Measurements from ENCODE around the gene ATP8B4.

DNA sequence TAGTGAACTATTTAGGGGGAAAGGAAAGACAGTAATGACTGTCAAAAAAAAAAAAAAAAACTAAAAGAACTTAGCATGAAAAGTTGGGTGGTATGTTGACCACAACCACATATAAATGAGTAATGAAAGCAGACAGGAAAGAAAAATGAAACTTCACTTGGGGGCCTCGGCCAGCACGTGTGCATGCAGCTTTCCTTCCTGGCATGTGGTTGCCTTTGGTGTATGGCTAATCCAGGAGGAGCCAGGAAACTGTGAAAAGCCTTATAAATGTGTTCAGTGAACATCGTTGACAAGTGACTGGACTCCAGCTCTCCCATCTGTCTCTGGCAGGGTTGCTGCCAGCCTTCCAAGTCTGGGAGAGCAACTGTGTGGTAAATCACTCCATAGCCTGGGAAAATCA, 303.1 kb downstream of the ATP8B4 start:
- TF ChIP-seq, protein P1, sequence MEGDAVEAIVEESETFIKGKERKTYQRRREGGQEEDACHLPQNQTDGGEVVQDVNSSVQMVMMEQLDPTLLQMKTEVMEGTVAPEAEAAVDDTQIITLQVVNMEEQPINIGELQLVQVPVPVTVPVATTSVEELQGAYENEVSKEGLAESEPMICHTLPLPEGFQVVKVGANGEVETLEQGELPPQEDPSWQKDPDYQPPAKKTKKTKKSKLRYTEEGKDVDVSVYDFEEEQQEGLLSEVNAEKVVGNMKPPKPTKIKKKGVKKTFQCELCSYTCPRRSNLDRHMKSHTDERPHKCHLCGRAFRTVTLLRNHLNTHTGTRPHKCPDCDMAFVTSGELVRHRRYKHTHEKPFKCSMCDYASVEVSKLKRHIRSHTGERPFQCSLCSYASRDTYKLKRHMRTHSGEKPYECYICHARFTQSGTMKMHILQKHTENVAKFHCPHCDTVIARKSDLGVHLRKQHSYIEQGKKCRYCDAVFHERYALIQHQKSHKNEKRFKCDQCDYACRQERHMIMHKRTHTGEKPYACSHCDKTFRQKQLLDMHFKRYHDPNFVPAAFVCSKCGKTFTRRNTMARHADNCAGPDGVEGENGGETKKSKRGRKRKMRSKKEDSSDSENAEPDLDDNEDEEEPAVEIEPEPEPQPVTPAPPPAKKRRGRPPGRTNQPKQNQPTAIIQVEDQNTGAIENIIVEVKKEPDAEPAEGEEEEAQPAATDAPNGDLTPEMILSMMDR (conservative IDR thresholded peaks at IDR 0.05): no peak
- no peak for TF ChIP-seq EZH2 (IDR thresholded peaks at IDR 0.05; ENCODE audit: low read depth)
